SK-MEL-5 (cell line): Measurements from ENCODE around the gene C3orf33. TPM values are rescaled to one million over a fixed set of nuclear protein-coding genes. Genes with fewer than 3 reads are reported as not detected.

ENCODE experiments used
- DNase-seq: peaks from one replicate; pipeline ENCODE4 v3.0.0-alpha.2; 2016; ENCODE audit warnings: low read depth, low spot score
- in situ Hi-C: cut with HindIII; loops from 2 replicates; pipeline ENCODE4 v1.10.0; 2016; ENCODE audit warnings: low sequenced_read_pairs, high pct_unique_total_duplicates, low pct_unique_long_range_greater_than_20kb
- total RNA-seq: library from RNA; depleted of rRNA; stranded (reverse); fragments of >200 nt; shearing (Covaris generic); gene quantifications from 2 replicates; pipeline ENCODE4 v1.2.3, GENCODE V29; 2014

Gene C3orf33
- total RNA-seq, 1 experiment from 2014 or later: 12.8 TPM

DNA sequence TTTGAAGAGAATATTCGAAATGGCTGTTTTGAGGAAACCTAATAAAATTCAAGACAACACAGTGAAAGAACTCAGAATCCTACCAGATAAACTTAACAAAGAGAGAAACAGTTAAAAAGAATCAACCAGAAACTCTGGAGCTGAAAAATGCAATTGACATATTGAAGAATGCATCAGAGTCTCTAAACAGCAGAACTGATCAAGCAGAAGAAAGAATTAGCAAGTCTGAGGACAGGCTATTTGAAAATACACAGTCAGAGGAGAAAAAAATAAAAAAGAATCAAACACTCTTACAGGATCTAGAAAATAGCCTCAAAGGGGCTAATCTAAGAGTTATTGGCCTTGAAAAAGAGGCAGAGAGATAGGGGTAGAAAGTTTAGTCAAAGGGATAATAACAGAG is 13.5 kb downstream of the C3orf33 start:
- no peak for DNase-seq
- in situ Hi-C loops: no loop called here

GRCh38 chr3:155791190-155791589 is 14.9 kb downstream of the C3orf33 start:
- in situ Hi-C loops: no loop called here
- no peak for DNase-seq

DNA sequence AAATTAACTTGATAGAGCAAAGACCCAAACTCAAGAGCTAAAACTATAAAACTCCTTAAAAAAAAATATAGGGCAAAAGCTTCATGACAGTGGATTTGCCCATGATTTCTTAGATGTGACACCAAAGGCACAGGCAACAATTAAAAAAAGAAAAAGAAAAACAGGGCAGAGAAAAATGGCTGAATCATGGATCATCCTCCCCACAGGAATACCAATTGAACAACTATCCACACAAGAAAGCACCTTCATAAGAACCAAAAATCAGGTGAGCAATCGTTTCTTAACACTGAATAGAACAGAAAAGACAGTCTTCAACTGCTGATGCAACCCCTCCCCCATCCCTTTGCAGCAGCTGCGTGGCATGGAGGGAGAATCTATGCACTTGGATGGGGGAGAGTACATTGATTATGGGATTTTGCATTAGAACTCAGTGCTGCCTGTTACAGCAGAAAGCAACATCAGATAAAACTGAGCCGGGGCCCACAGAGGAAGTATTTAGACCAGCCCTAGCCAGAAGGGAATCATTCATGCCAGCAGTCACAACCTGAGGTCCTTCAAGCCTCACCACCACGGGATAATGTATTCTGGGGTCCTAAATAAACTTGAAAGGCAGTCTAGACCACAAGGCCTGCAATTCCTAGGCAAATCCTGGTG is 15.7 kb downstream of the C3orf33 start:
- no peak for DNase-seq
- in situ Hi-C loops: no loop called here

GRCh38 chr3:155785662-155786295 is 20.3 kb downstream of the C3orf33 start:
- DNase-seq: no peak
- in situ Hi-C loops: no loop called here

GRCh38 chr3:155782390-155782953 is 23.6 kb downstream of the C3orf33 start:
- no peak for DNase-seq
- in situ Hi-C loops: no loop called here

- in situ Hi-C loops: no loop called here
- DNase-seq: no peak
Measured at GRCh38 chr3:155780291-155780690, 25.8 kb downstream of the C3orf33 start.

- no peak for DNase-seq
- in situ Hi-C loops: no loop called here
Measured at GRCh38 chr3:155778462-155778861, 27.6 kb downstream of the C3orf33 start.

DNA sequence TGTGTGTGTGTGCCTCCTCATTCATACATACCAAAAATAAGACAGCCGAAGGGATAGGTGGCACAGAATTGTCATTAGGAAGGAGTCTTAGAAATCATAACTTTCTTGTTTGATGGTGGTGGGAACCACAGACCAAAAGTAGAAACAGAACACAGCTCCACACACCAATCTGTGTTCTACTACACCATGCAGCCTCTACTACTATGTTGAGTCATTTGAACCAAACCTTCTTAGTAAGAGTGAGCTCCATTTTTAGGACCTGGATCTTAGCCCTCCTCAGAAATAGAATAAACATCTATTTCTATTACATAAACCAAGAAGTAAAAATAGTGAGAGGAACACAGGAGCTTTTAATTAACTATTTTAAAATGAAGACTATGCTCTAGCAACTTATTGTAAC is 33.3 kb downstream of the C3orf33 start:
- in situ Hi-C loops: no loop called here

DNA sequence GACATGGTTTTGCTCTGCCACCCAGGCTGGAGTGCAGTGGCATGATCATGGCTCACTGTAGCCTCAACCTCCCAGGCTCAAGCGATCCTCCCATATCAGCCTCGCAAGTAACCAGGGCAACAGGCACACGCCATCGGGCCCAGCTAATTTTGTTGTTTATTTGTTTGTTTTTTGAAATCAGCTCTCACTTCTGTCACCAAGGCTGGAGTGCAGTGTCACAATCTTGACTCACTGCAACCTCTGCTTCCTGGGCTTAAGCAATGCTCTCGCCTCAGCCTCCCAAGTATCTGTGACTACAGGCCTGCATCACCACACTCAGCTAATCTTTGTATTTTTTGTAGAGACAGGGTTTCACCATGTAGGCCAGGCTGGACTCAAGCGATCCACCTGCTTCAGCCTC is 35.0 kb downstream of the C3orf33 start:
- in situ Hi-C loops: no loop called here
- no peak for DNase-seq

More for the DNA sequence above, 33.3 kb downstream of the C3orf33 start:
- DNase-seq: no peak

DNA sequence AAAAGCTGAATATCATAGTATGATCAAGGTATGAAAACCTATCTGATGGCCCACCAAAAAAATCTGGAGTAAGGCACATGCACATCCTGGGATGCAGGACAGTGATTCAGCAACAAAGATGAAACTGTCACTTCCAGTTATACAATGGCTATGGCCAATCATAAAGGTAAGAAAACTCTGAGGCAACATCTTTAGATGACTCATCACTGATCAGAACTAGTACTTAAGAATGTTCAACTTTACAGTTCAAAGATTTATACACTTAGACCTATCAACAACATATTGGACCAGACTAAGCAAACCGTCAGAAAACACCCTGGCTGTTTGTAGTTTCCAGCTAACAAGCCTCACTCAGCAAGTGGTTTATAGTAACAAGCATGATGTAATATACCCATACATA is 39.9 kb downstream of the C3orf33 start:
- DNase-seq: no peak
- in situ Hi-C loops: no loop called here

DNA sequence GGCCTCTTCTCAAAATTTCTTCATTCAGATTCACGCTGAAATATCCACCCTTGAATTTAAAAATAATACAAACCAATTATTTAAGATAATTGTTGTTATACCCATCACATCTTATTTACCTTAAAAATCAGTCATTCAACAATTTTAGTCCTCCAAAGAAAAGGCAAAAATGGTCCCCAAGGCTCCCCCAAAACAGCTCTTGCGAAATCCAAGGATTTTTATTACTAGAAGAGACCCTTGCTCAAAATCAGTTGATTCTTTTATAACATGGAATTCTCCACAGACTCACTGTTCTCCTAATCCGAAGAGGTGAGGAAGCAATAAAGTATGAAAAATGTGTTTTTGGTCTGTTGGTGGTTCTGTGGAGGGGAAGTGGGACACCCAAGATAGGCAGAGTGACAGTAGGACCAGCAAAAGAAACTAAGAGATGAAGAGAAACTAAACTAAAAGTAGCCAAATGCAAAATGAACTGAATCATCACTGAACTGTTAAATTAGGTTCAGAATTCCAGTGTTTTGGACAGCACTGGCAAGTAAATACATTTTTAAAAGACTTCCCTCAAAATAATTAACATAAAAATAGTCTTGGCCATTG is 42.1 kb downstream of the C3orf33 start:
- in situ Hi-C loops: no loop called here
- no peak for DNase-seq

GRCh38 chr3:155760653-155761052 is 45.4 kb downstream of the C3orf33 start:
- in situ Hi-C loops: no loop called here

GRCh38 chr3:155757577-155757976 is 48.5 kb downstream of the C3orf33 start:
- in situ Hi-C loops: no loop called here
- DNase-seq: no peak

More at GRCh38 chr3:155760653-155761052, 45.4 kb downstream of the C3orf33 start:
- no peak for DNase-seq

GRCh38 chr3:155753038-155753639 is 52.9 kb downstream of the C3orf33 start:
- in situ Hi-C loops: no loop called here
- peak; percentile 65 for DNase-seq

- DNase-seq: no peak
- in situ Hi-C loops: no loop called here
Measured at GRCh38 chr3:155748611-155749365, 57.3 kb downstream of the C3orf33 start.

GRCh38 chr3:155747946-155748290 is 58.2 kb downstream of the C3orf33 start:
- in situ Hi-C loops: no loop called here
- DNase-seq: no peak

DNA sequence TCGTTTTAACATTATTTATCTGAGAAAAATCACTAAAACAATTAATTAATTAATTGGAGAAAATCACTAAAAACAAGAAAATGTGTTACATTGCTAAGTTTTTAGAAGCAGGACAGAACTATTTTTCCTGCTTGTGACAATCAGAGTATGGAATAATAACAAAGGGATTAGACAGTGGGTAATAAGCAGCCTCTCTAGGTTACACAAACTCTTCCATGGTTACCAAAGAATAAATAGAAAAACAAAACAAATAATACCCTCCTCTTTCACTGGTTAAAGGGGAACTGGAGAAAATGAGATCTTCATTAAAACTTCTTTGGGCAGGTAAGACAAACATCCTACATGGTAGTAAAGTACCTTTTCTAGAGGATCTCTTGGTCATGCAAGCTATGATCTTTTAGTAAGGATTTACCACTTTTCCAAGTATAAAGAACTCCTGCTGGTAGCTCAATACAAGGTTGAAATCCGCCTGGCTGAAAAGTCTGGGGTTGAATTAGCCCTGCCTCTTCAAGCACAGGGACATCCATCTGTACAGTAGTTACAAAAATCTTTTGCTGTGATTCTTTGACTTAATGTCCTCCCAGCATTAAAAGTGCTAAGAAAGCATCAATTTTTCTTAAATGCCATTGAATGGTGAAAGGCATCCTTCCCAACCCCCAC is 58.7 kb downstream of the C3orf33 start:
- in situ Hi-C loops: no loop called here

More for the DNA sequence above, 58.7 kb downstream of the C3orf33 start:
- no peak for DNase-seq
